ENCODE data around the gene NR6A1. TPM values are rescaled to one million over a fixed set of nuclear protein-coding genes. Genes with fewer than 3 reads are reported as not detected.

Gene NR6A1
- total RNA-seq, 2 experiments from 2014 or later: not detected

DNA sequence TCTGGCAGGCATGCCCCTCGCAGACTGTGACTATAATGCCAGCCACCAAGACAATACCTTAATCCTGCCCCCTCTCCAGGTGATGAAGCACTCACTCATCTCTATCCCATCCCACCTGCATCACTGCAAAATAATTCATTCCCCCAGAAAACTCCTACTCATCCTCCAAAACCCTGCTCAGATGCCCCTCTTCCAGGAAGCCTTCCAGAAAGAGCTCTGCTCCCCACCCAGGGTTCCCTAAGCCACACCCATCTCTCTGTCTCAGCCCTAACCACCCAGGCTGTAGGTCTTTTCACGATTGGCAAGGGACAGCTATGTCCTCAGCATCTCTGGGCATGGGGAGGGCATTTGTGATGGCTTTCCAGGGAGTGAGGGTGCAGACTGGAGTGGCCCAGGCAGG, 281.1 kb downstream of the NR6A1 start:
- ATAC-seq (ENCODE audit: poor library complexity): no peak
- ChIA-PET CTCF (no interaction called here), POLR2A (no interaction called here)

DNA sequence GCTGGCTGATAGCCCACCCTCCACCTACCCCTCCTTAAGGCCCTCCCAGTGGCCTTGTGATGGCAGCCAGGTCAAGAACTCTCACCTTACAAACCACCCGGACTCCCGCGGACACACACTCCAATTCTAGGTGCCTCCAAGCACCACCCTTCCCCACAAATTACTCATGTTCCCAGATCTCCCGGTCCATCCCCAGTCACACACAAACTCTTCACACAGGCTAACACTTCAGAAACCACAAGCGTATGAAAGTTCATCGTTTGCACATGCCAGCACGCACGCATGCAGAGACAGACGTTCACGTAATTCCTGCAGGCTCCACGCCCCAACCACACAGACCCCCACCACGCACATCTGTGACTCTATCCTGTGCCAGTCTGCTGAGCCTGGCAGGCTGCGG, 281.9 kb downstream of the NR6A1 start:
- ATAC-seq (ENCODE audit: poor library complexity) (no peak), DNase-seq (no peak)
- ChIA-PET POLR2A (no interaction called here), CTCF (no interaction called here)
- Histone ChIP-seq H3K27ac (ENCODE audit: low read depth in 1 of 2, low read length in 2 of 2) (no peak overlapping the region), H3K36me3 (ENCODE audit: insufficient read depth, low read length) (no peaks in the 10 kb centered on the region), H3K4me1 (ENCODE audit: insufficient read depth, low read length) (no peaks in the 10 kb centered on the region), H3K9me3 (ENCODE audit: control insufficient read depth in 1 of 2, insufficient read depth in 1 of 2, low read length in 2 of 2) (no peaks in the 10 kb centered on the region), H3K4me3 (ENCODE audit: low read length) (no peak overlapping the region), H3K27me3 (ENCODE audit: control insufficient read depth in 1 of 2, insufficient read depth in 2 of 2, low read length in 2 of 2) (peaks cover 2 to 4% of the 10 kb centered on the region in 2 experiments)
- TF ChIP-seq, protein P1, sequence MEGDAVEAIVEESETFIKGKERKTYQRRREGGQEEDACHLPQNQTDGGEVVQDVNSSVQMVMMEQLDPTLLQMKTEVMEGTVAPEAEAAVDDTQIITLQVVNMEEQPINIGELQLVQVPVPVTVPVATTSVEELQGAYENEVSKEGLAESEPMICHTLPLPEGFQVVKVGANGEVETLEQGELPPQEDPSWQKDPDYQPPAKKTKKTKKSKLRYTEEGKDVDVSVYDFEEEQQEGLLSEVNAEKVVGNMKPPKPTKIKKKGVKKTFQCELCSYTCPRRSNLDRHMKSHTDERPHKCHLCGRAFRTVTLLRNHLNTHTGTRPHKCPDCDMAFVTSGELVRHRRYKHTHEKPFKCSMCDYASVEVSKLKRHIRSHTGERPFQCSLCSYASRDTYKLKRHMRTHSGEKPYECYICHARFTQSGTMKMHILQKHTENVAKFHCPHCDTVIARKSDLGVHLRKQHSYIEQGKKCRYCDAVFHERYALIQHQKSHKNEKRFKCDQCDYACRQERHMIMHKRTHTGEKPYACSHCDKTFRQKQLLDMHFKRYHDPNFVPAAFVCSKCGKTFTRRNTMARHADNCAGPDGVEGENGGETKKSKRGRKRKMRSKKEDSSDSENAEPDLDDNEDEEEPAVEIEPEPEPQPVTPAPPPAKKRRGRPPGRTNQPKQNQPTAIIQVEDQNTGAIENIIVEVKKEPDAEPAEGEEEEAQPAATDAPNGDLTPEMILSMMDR (IDR thresholded peaks at IDR 0.05): no peak
- no peaks in the 10 kb centered on the region for H3K36me3 Mint-ChIP-seq (ENCODE audit: low read depth)
- no peaks in the 10 kb centered on the region for H3K9me3 Mint-ChIP-seq
- H3K4me1 Mint-ChIP-seq (ENCODE audit: low read depth): no peaks in the 10 kb centered on the region
- H3K4me3 Mint-ChIP-seq: no peak overlapping the region
- H3K27me3 Mint-ChIP-seq: peaks cover 5% of the 10 kb centered on the region
- intact Hi-C loops (cut with DNase I, micrococcal nuclease): no loop called here
- no peak overlapping the region for H3K27ac Mint-ChIP-seq

More for the DNA sequence above, 281.1 kb downstream of the NR6A1 start:
- Mint-ChIP-seq H3K4me1 (ENCODE audit: low read depth) (no peaks in the 10 kb centered on the region), H3K27ac (no peak overlapping the region), H3K27me3 (peaks cover 5% of the 10 kb centered on the region), H3K9me3 (no peaks in the 10 kb centered on the region), H3K4me3 (no peak overlapping the region), H3K36me3 (ENCODE audit: low read depth) (no peaks in the 10 kb centered on the region)
- Histone ChIP-seq H3K27ac (ENCODE audit: low read depth in 1 of 2, low read length in 2 of 2) (no peak overlapping the region), H3K36me3 (ENCODE audit: insufficient read depth, low read length) (no peaks in the 10 kb centered on the region), H3K27me3 (ENCODE audit: control insufficient read depth in 1 of 2, insufficient read depth in 2 of 2, low read length in 2 of 2) (peaks cover 2 to 4% of the 10 kb centered on the region in 2 experiments), H3K4me1 (ENCODE audit: insufficient read depth, low read length) (no peaks in the 10 kb centered on the region), H3K4me3 (ENCODE audit: low read length) (no peak overlapping the region), H3K9me3 (ENCODE audit: control insufficient read depth in 1 of 2, insufficient read depth in 1 of 2, low read length in 2 of 2) (no peaks in the 10 kb centered on the region)
- intact Hi-C loops (cut with DNase I, micrococcal nuclease): no loop called here
- no peak for DNase-seq
- TF ChIP-seq, protein P1 (IDR thresholded peaks at IDR 0.05): no peak

DNA sequence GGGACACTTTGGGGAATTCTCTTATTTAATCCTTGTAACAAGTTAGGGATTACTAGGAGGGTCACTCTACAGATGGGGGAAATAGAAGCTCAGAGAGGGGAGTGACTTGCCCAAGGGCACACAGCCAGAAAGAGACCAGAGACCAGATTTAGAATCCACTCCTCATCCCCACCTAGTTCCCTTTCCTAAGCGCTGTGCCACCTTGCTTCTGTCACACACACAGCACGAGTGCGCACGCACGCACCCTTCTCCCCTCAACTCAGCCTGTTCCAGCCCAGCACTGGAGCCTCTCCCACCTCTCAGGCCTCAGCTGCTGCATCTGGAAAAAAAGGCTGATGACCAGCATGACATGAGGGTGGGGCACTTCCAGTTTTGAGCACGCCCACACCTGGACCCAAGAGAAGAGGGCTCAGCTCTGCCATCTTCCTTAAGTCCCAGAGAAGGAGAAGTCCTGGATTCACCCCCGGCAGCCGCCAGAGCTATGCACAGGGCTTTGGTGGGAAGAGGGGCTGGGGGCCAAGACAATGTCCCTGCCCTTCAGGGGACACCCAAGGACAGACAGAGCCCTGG, 282.4 kb downstream of the NR6A1 start:
- H3K36me3 Mint-ChIP-seq (ENCODE audit: low read depth): no peaks in the 10 kb centered on the region
- ATAC-seq (ENCODE audit: poor library complexity) (no peak), DNase-seq (no peak)
- Histone ChIP-seq H3K27ac (ENCODE audit: low read depth in 1 of 2, low read length in 2 of 2) (no peak overlapping the region), H3K9me3 (ENCODE audit: control insufficient read depth in 1 of 2, insufficient read depth in 1 of 2, low read length in 2 of 2) (no peaks in the 10 kb centered on the region), H3K4me1 (ENCODE audit: insufficient read depth, low read length) (no peaks in the 10 kb centered on the region), H3K27me3 (ENCODE audit: control insufficient read depth in 1 of 2, insufficient read depth in 2 of 2, low read length in 2 of 2) (peaks cover 2 to 4% of the 10 kb centered on the region in 2 experiments), H3K4me3 (ENCODE audit: low read length) (no peak overlapping the region), H3K36me3 (ENCODE audit: insufficient read depth, low read length) (no peaks in the 10 kb centered on the region)
- no peaks in the 10 kb centered on the region for H3K9me3 Mint-ChIP-seq
- no peak overlapping the region for H3K4me3 Mint-ChIP-seq
- intact Hi-C loops (cut with DNase I, micrococcal nuclease): no loop called here
- no peaks in the 10 kb centered on the region for H3K4me1 Mint-ChIP-seq (ENCODE audit: low read depth)
- peaks cover 5% of the 10 kb centered on the region for H3K27me3 Mint-ChIP-seq
- POLR2A ChIA-PET: no interaction called here
- H3K27ac Mint-ChIP-seq: no peak overlapping the region
- CTCF ChIA-PET: no interaction called here
- TF ChIP-seq, protein P1 (IDR thresholded peaks at IDR 0.05): no peak
